PC-3 (cell line): ENCODE measurements around the gene NPPB. TPM values are rescaled to one million over a fixed set of nuclear protein-coding genes. Genes with fewer than 3 reads are reported as not detected.

Source experiments
- ATAC-seq: fragments of 200-7000 bp; cut with Tn5 transposase; 2 replicates; pipeline ENCODE4 v1.9.1; 2020; ENCODE audit warnings: mild to moderate bottlenecking, moderate library complexity
- BruUV-seq: library from RNA; stranded (reverse); fragments of 400-500 nt; replicated peaks from 2 replicates; lab custom pipeline; 2021; lab: Mats Ljungman, UMichigan
- CTCF ChIA-PET: fragments of 300-600 bp; sonication (Branson Sonifier 250); formaldehyde crosslinking; loops from one replicate; lab custom pipeline; 2022; ENCODE audit warnings: antibody characterized with exemption; lab: Charles Lee
- POLR2A ChIA-PET: fragments of 300-600 bp; sonication (Branson Sonifier 250); formaldehyde crosslinking; loops from one replicate; lab custom pipeline; 2022; ENCODE audit warnings: antibody characterized with exemption; ENCODE audit not compliant: unreplicated experiment; lab: Charles Lee
- DNase-seq: peaks from one replicate; pipeline ENCODE4 v3.0.0-alpha.2; 2015
- H2AFZ ChIP-seq: fragments of 300-600 bp; sonication (generic); 2 replicates; pipeline ENCODE4 v1.6.0; 2016; ENCODE audit warnings: antibody characterized with exemption, low read length
- H3F3A ChIP-seq: fragments of 300-600 bp; sonication (generic); one replicate; pipeline ENCODE4 v1.6.0; 2017; ENCODE audit warnings: antibody characterized with exemption, low read length, control low read depth, mild to moderate bottlenecking; ENCODE audit not compliant: unreplicated experiment
- H3K27ac ChIP-seq: fragments of 300-600 bp; sonication (generic); 2 replicates; pipeline ENCODE4 v1.5.1; 2016; ENCODE audit warnings: mild to moderate bottlenecking, low read length
- H3K27me3 ChIP-seq: fragments of 300-600 bp; sonication (generic); 2 replicates; pipeline ENCODE4 v1.6.1; 2016; ENCODE audit warnings: low read length, mixed read lengths
- H3K36me3 ChIP-seq: fragments of 300-600 bp; sonication (generic); 2 replicates; pipeline ENCODE4 v1.6.1; 2016; ENCODE audit warnings: low read depth, mixed run types, low read length, mixed read lengths
- H3K4me1 ChIP-seq: fragments of 300-600 bp; sonication (generic); 2 replicates; pipeline ENCODE4 v1.5.1; 2016; ENCODE audit warnings: low read length; ENCODE audit not compliant: insufficient read depth
- H3K4me2 ChIP-seq: fragments of 300-600 bp; sonication (generic); 2 replicates; pipeline ENCODE4 v1.6.0; 2016; ENCODE audit warnings: low read length
- H3K4me3 ChIP-seq: fragments of 300-600 bp; sonication (generic); 2 replicates; pipeline ENCODE4 v1.5.1; 2016; ENCODE audit warnings: mild to moderate bottlenecking, low read length, mixed read lengths
- H3K79me2 ChIP-seq: fragments of 300-600 bp; sonication (generic); 2 replicates; pipeline ENCODE4 v1.6.1; 2017; ENCODE audit warnings: low read length, mixed read lengths
- H3K9ac ChIP-seq: fragments of 300-600 bp; sonication (generic); 2 replicates; pipeline ENCODE4 v1.6.0; 2016; ENCODE audit warnings: mild to moderate bottlenecking, low read length
- H3K9me2 ChIP-seq: fragments of 300-600 bp; sonication (generic); replicated peaks from 2 replicates; pipeline ENCODE4 v1.6.1; 2016; ENCODE audit warnings: mixed run types, low read length, mixed read lengths
- H3K9me3 ChIP-seq: fragments of 300-600 bp; sonication (generic); 2 replicates; pipeline ENCODE4 v1.6.1; 2016; ENCODE audit warnings: low read length, mixed read lengths
- H4K20me1 ChIP-seq: fragments of 300-600 bp; sonication (generic); 2 replicates; pipeline ENCODE4 v1.6.1; 2016; ENCODE audit warnings: low read length, mixed read lengths
- CTCF ChIP-seq: fragments of 300-600 bp; sonication (generic); conservative IDR thresholded peaks from 2 replicates; pipeline ENCODE4 v1.5.1; 2017; ENCODE audit warnings: antibody characterized with exemption, low read depth, mild to moderate bottlenecking, low read length
- EZH2 ChIP-seq: fragments of 300-600 bp; sonication (generic); IDR thresholded peaks from one replicate; pipeline ENCODE4 v1.6.1; 2017; ENCODE audit warnings: antibody characterized with exemption, mild to moderate bottlenecking, low read length; ENCODE audit not compliant: unreplicated experiment
- EZH2phosphoT487 ChIP-seq: fragments of 300-600 bp; sonication (generic); IDR thresholded peaks from 2 replicates; pipeline ENCODE4 v1.6.1; 2018; ENCODE audit warnings: mild to moderate bottlenecking, antibody characterized with exemption, low read length, borderline replicate concordance
- intact Hi-C: fragments of 100-400 bp; cut with micrococcal nuclease; formaldehyde crosslinking; loops from 2 replicates; pipeline ENCODE4 v1.9.0; 2023
- total RNA-seq: library from RNA; depleted of rRNA; stranded (reverse); fragments of >200 nt; gene quantifications from 2 replicates; pipeline ENCODE4 v1.2.3, GENCODE V29; 2014

Gene NPPB
- total RNA-seq, 1 experiment from 2014 or later = not detected

DNA sequence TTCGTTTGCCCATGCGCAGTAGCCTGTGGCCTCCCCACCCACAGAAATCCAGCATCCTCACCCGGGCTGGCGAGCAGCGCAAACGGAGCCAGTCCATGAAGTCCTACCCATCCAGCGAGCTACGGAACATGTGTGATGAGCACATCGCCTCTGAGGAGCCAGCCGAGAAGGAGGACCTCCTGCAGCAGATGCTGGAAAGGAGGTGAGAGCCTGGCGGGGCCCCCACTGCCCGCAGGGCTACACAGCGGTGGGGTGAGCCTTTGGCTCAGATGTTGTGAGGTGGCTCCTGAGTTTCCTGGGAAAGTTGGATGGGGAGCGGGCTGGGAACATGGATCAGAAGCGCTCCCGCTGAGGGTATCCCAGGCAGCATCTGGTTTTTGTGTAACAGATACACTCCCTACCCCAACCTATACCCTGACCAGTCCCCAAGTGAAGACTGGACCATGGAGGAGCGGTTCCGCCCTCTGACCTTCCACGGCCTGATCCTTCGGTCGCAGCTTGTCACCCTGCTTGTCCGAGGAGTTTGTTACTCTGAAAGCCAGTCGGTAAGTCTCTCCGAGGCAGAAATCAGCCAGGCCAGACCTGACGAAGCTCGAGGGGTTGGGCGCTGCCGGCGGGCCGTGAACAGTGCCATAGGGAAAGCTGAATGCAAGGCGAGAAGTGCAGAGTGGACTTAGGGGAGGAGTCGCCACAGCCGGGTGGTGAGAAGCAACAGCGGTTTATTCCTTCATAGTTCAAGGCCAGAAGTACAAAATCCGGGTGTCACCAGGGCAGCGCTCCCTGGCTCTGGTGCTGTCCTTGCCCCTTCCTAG lies 21.6 kb downstream of the NPPB start:
- H3K4me3 ChIP-seq = no peak overlapping the region
- ATAC-seq = no peak
- no peak overlapping the region for H3K4me2 ChIP-seq
- TF ChIP-seq CTCF (no peak), EZH2phosphoT487 (no peak), EZH2 (no peak)
- H3K9me2 ChIP-seq = no peaks in the 10 kb centered on the region
- no peaks in the 10 kb centered on the region for H3K27me3 ChIP-seq
- ChIA-PET POLR2A (no interaction called here), CTCF (interaction anchor here (0.6 to 1.1 kb wide), 2 partner anchors 64 to 184 kb away, joined by 7 read pairs; no protein-coding TSS in a partner anchor)
- H4K20me1 ChIP-seq = no peaks in the 10 kb centered on the region
- H3K4me1 ChIP-seq = no peaks in the 10 kb centered on the region
- no TSS peak for BruUV-seq
- no peak for DNase-seq
- H3F3A ChIP-seq = no peaks in the 10 kb centered on the region
- no peaks in the 10 kb centered on the region for H3K9me3 ChIP-seq
- intact Hi-C loops = no loop called here
- no peaks in the 10 kb centered on the region for H3K79me2 ChIP-seq
- no peak overlapping the region for H2AFZ ChIP-seq
- peaks cover 10% of the 10 kb centered on the region for H3K36me3 ChIP-seq
- no peak overlapping the region for H3K9ac ChIP-seq
- H3K27ac ChIP-seq = no peak overlapping the region

DNA sequence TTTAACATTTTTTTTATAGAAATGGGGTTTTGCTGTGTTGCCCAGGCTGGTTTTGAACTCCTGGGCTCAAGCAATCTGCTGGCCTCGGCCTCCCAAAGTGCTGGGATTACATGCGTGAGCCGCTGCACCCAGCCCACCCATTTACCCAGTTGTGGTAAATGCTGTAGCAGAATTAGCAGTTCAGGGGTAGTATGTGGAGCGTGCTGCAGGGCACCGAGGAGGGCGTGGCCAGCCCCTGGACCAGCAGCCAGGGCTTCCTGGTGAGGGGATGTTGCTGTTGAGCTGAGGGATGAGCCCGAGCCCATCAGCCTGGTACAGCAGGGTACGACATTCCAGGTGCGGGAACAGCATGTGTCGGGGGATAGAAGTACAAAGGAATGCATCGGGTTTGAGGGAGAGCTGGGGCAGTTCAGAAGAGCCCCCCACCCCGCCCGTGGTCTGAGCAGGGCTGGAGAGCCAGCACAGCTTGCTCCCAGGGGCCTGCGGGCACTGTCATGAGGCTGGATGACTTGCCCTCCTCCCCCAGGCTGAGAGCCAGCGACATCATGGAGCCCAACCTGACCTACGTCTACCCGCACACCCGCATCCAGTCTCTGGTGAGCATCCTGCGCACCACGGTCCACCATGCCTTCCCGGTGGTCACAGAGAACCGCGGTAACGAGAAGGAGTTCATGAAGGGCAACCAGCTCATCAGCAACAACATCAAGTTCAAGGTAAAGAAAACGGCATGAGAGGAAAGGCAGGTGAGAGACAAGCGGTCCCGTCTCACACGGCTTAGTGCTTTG lies 23.1 kb downstream of the NPPB start:
- no peaks in the 10 kb centered on the region for H3K9me3 ChIP-seq
- ChIA-PET CTCF (no interaction called here), POLR2A (no interaction called here)
- H3K9ac ChIP-seq = no peak overlapping the region
- peaks cover 10% of the 10 kb centered on the region for H3K36me3 ChIP-seq
- H3F3A ChIP-seq = no peaks in the 10 kb centered on the region
- no peak overlapping the region for H3K4me3 ChIP-seq
- no peaks in the 10 kb centered on the region for H3K4me1 ChIP-seq
- H3K27me3 ChIP-seq = no peaks in the 10 kb centered on the region
- BruUV-seq = no TSS peak
- no peak overlapping the region for H2AFZ ChIP-seq
- no peaks in the 10 kb centered on the region for H4K20me1 ChIP-seq
- no peaks in the 10 kb centered on the region for H3K9me2 ChIP-seq
- DNase-seq (no peak), ATAC-seq (no peak)
- no peak overlapping the region for H3K4me2 ChIP-seq
- H3K79me2 ChIP-seq = no peaks in the 10 kb centered on the region
- TF ChIP-seq EZH2phosphoT487 (no peak), CTCF (no peak), EZH2 (no peak)
- H3K27ac ChIP-seq = no peak overlapping the region
- intact Hi-C loops = no loop called here
